Measurements from ENCODE around the gene HIPK3.
"Not testable (repeated sequence)": the region's sequence is repeated elsewhere in the genome, so short reads cannot be mapped to it uniquely, and the experiment has no call there.

- TF ChIP-seq EZH2 (IDR thresholded peaks at IDR 0.05; ENCODE audit: low read depth); CTCF (conservative IDR thresholded peaks at IDR 0.05): not testable (repeated sequence)
Measured at GRCh38 chr11:33368475-33368874, 111.3 kb downstream of the HIPK3 start.
